NCI-H1930 (cell line): Measurements from ENCODE around the gene MCM8.

Experiments used
- DNase-seq, 2 experiments: peaks; one replicate each; lab custom pipeline; 2025; lab: John Stamatoyannopoulos, UW

Gene MCM8

GRCh38 chr20:5950271-5951031 is at the start of gene MCM8, which contains the start of gene TRMT6:
Gene MCM8 (plus strand): TSS chr20:5950652. CDS start chr20:5952016, 1,364 bp downstream.
Gene TRMT6 (minus strand): TSS chr20:5950533. CDS start chr20:5950405, 128 bp downstream.
- DNase-seq, result peak; percentile 95

GRCh38 chr20:5900908-5901307 is 49.5 kb upstream of the MCM8 start:
- no peak for DNase-seq

- DNase-seq, result no peak
These were observed 41.5 kb upstream of the MCM8 start for GRCh38 chr20:5908981-5909380.

- peak; percentile 41 to 58 for DNase-seq
These were observed 40.3 kb upstream of the MCM8 start for GRCh38 chr20:5910186-5910585.

- DNase-seq, result no peak
These were observed 37.3 kb upstream of the MCM8 start for GRCh38 chr20:5913166-5913565.

- no peak for DNase-seq
These were observed 35.6 kb upstream of the MCM8 start for GRCh38 chr20:5914859-5915258.

- DNase-seq, result no peak
These were observed 31.4 kb upstream of the MCM8 start for GRCh38 chr20:5918856-5919625.

GRCh38 chr20:5919626-5920544 is 30.6 kb upstream of the MCM8 start:
- no peak for DNase-seq

- DNase-seq, result no peak
These were observed 29.9 kb upstream of the MCM8 start for GRCh38 chr20:5920581-5920980.

- DNase-seq, result no peak
These were observed 27.0 kb upstream of the MCM8 start for GRCh38 chr20:5923493-5923892.

GRCh38 chr20:5925551-5925950 is 24.9 kb upstream of the MCM8 start:
- no peak for DNase-seq

- DNase-seq, result no peak
These were observed 22.5 kb upstream of the MCM8 start for GRCh38 chr20:5927749-5928462.

GRCh38 chr20:5928836-5929715 is 21.4 kb upstream of the MCM8 start:
- no peak for DNase-seq

- no peak for DNase-seq
These were observed 19.0 kb upstream of the MCM8 start for GRCh38 chr20:5931411-5931810.

- no peak for DNase-seq
These were observed 17.7 kb upstream of the MCM8 start for GRCh38 chr20:5932796-5933195.

GRCh38 chr20:5933802-5934436 is 16.5 kb upstream of the MCM8 start:
- peak; percentile 7 to 24 for DNase-seq

GRCh38 chr20:5935384-5935783 is 15.1 kb upstream of the MCM8 start:
- DNase-seq, result no peak

GRCh38 chr20:5936238-5936637 is 14.2 kb upstream of the MCM8 start:
- DNase-seq, result no peak

GRCh38 chr20:5938456-5939029 is 11.9 kb upstream of the MCM8 start:
- DNase-seq, result no peak

GRCh38 chr20:5945963-5946362 is 4.5 kb upstream of the MCM8 start:
- no peak for DNase-seq
